NCI-H1092 treated with DMSO at 0.1 percent for 48 hours (cell line): ENCODE data around the gene CACYBP.

Experiments used
- DNase-seq: peaks from one replicate; lab custom pipeline; 2025; lab: John Stamatoyannopoulos, UW

Gene CACYBP

GRCh38 chr1:174974711-174975119 lies 25.0 kb upstream of the CACYBP start:
- DNase-seq: no peak

- DNase-seq: no peak
Measured at GRCh38 chr1:174975764-174976163, 24.0 kb upstream of the CACYBP start.

GRCh38 chr1:174976436-174977108 lies 23.2 kb upstream of the CACYBP start:
- no peak for DNase-seq

- peak; percentile 32 for DNase-seq
Measured at GRCh38 chr1:174982971-174983689, 16.6 kb upstream of the CACYBP start.

- no peak for DNase-seq
Measured at GRCh38 chr1:174984952-174985351, 14.8 kb upstream of the CACYBP start.

- no peak for DNase-seq
Measured at GRCh38 chr1:174988539-174988938, 11.2 kb upstream of the CACYBP start.

GRCh38 chr1:174988986-174989385 lies 10.8 kb upstream of the CACYBP start:
- no peak for DNase-seq

GRCh38 chr1:174989536-174990220 lies 10.1 kb upstream of the CACYBP start:
- no peak for DNase-seq

GRCh38 chr1:174990382-174990999 lies 9.3 kb upstream of the CACYBP start:
- DNase-seq: no peak

- DNase-seq: no peak
Measured at GRCh38 chr1:174991473-174991872, 8.3 kb upstream of the CACYBP start.

GRCh38 chr1:174995121-174995520 lies 4.6 kb upstream of the CACYBP start:
- DNase-seq: no peak

GRCh38 chr1:174995916-174996315 lies 3.8 kb upstream of the CACYBP start:
- no peak for DNase-seq

GRCh38 chr1:174996476-174996875 lies 3.3 kb upstream of the CACYBP start:
- no peak for DNase-seq

- no peak for DNase-seq
Measured at GRCh38 chr1:174997041-174997440, 2.7 kb upstream of the CACYBP start.

GRCh38 chr1:174998569-174999215 lies 1.1 kb upstream of the CACYBP start:
- DNase-seq: peak; percentile 93

- peak; percentile 99 for DNase-seq
Measured at GRCh38 chr1:174999216-174999935, 371 bp upstream of the CACYBP start.

- no peak for DNase-seq
Measured at GRCh38 chr1:175000697-175001187, 995 bp downstream of the CACYBP start.

- no peak for DNase-seq
Measured at GRCh38 chr1:175002910-175003517, 3.3 kb downstream of the CACYBP start.

GRCh38 chr1:175003521-175003920 lies 3.8 kb downstream of the CACYBP start:
- no peak for DNase-seq

- DNase-seq: no peak
Measured at GRCh38 chr1:175005085-175005783, 5.5 kb downstream of the CACYBP start.
